GM19043 (cell line): ENCODE measurements around the gene FRMPD1.
A peak's percentile ranks its signal among the peaks of the same experiment; 100 is the strongest.

ENCODE experiments used
- ATAC-seq: cut with Tn5 transposase; IDR thresholded peaks from one replicate; pipeline ENCODE4 v1.9.1; 2021; ENCODE audit warnings: low read depth; ENCODE audit not compliant: unreplicated experiment

FRMPD1 gene

DNA sequence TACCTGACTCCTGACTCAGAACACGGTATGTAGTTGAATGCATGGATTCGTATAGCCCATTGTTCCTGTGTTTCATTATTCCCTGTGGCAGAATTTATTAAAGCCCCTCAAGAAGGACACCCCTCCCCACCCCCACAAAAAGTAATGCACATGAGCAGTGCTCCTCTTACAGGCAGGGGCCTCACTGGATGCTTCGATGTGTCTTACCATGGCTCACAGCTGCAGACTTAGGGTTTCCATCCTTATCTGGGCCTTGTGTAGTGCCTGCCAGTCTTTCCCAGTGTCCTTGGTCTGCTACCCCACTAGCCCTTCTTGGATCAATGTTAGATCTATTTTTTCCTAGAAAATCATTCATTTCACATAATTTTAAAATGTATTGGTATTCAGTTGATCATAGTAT, 119.2 kb downstream of the FRMPD1 start:
- ATAC-seq, result no peak

DNA sequence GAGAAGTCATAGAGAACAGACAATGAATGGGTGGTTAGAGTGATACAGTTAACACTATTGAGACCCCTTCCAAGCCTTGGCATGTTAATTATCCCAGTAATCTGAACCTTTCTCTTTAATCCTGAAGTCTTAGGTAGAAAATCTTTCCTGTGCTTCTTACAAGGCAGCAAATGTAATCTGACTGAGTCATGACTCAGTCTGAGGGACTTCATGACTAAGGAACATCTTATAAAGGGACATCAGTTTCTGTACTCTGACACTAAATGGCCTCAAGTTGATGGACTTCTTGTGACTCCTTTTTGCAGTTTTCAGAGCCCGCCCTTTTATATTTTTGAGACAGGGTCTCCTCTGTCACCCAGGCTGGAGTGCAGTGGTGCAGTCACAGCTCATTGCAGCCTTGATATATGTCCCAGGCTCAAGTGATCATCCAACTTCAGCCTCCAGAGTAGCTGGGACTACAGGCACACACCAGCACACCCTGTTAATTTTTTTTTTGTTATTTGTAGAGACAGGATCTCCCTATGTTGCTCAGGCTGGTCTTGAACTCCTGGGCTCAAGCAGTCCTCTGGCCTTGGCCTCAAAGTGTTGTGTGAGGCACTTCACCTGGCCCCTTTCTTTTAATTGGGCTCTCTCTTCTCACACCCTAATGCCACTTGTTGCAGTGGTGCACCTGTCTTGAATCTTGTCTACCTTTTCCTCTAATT, 124.6 kb downstream of the FRMPD1 start:
- ATAC-seq, result no peak

DNA sequence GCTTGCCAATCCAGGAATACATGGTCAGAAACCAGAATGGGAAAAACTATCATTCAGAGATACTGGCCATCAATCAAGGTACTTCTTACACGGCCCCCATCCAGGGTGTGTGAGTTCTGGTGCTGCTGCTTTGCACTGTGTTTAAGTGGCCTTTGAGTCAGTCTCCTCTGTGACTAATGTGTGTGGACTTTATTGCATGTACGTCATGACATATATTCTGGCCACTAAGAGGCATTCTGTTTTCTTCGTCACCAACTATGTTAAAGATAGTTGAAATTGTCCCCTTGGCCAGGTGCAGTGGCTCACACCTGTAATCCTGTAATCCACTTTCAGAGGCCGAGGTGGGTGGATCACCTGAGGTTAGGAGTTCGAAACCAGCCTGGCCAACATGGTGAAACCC, 125.6 kb downstream of the FRMPD1 start:
- ATAC-seq, result no peak

DNA sequence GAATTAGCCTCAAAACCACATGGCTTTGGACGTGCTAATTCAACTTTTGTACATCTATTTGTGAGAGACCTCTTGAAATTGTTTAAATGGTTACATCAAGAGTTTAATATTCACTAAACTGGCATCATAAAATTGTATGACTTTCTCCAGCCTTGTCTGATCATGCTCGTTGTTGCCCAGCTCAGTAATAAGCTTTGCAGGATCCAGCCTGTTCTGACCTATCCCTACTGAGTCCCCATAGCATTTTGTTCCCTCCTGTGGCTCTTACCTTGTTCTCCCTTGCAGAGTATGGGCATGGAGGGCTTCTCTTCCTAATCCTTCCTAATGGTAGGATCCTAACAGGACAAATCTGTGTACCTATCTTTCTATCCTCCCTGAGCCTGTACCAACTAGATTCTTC, 127.8 kb downstream of the FRMPD1 start:
- ATAC-seq, result no peak

DNA sequence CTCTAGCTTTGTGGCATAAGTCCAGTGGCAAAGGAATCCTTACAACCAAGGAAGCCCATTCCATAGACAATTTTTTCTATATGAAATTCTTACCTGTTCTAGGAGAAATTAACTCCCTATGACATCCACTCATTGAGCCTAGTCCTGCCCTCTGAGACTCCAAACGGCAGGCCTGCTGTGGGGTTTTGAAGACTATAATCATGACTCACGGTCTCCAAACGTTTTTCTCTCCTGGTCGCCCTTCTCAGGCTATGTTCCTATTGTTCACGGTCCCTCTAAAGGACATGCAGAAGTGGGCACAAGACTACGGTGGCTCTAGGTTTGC, 133.5 kb downstream of the FRMPD1 start:
- no peak for ATAC-seq

DNA sequence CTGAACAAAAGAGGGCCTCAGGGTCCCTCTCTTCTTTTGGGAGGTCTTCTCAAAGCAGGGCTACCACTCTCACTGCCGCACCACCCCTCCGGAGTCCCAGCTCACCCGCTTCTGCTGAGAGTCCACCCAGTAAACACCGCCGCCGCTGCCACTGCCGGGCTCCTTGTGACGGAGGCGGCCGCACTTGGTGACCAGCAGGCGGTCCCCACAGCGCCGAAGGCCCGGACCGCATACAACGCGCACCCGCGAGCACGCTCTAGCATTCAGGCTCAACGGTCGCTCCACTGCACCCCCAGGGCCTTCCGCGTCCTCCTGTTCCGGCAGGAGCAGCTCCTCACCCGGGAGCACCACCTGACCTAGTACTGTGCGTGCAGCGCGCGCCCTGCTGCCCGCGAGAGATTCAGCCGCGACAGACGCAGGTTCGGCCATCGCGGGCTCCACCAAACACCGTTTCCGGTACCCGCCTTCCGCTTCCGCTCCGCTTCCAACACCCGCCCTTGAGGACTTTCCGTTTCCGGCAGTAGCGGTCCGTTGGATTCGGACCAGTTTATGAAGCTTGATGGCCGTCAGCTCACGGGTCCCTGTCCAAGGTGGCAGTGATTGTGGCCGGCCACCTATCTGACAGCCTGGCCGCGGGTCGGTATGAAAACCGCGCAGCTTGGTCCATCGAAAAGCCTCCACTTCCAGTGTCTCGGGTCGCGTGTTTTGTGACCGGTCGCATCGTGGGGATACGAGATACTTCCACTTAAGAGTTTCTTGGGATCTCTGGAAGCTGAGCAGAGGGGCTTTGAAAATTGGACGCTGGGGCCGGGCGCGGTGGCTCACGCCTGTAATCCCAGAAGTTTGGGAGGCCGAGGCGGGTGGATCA, 134.1 kb downstream of the FRMPD1 start, which contains the start of gene EXOSC3:
Gene EXOSC3, minus strand, starts transcription at position 449 of the 868 bp plus-strand sequence. Its CDS starts 20 bp downstream, at position 429.
- peak; percentile 92 for ATAC-seq

DNA sequence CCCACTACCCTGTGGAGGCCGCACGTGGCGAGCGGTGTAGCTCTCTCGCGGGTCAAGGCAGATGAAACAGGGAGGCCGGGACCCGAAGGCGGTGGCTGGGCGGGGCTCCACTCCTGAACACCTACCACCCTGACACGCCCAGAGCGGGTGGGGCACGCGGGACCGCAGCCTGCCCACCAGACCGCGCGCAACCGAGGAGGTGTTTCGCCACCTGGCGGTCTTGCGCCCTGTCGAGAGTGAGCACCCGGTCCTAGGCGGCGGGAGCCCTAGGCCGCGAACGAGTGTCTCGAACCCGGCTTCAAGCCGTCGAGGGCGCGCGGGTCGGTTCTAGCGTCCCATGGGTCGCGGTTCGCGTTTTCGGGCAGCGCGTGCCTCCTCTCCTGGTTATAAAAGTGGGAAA, 136.3 kb downstream of the FRMPD1 start:
- ATAC-seq, result no peak

DNA sequence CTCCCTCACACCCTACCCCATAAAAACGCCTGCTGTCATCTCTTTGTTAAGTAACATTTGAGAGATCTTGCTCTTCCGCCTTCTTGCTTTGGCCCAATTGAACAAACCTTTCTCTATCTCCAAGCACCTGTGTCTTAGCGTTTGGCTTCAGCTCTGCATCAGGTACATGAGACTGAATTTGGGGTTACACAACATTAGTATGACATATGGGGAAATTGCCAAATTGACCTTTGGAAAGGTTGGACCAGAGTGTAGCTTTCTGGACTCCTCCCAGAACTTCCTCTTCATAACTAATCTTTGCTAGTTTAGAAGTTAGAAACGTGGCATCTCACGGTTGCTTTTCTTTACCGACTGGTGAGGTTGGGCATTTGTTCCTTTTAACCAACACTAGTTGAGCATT, 137.6 kb downstream of the FRMPD1 start:
- no peak for ATAC-seq

DNA sequence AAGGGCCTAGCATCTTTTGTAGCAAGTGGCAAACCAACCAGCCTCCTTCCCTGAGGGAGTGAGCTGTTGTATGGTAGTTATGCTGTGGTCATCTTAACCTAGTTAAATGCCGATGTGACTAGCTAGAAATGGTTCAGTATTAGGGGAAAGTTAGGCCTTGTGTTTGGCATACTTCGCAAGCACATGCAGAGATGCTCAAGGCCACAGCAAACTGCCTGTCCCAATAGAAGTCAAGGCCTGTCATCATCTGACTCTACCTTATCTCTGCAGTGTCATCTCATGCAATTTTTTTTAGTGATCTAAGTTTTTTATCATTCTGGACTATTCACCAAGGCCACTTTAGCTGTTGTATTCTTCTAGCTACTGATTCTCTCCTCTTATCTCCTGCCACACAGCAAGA, 139.3 kb downstream of the FRMPD1 start:
- ATAC-seq, result no peak

DNA sequence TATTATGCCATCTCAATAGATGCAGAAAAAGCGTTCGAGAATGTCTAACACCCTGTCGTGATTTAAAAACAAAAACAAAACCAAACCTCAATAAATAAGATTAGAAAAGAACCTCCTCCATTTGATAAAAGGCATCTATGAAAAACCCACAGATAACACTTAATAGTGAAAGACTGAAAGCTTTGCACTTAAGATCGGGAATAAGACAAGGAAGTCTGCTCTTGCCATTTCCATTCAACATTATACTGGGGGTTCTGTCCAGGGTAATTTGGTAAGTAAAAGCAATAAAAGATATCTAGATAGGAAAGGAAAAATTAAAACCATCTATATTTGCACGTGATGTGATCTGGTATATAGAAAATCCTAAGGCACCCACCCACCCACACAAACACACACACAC, 141.4 kb downstream of the FRMPD1 start:
- ATAC-seq, result no peak

DNA sequence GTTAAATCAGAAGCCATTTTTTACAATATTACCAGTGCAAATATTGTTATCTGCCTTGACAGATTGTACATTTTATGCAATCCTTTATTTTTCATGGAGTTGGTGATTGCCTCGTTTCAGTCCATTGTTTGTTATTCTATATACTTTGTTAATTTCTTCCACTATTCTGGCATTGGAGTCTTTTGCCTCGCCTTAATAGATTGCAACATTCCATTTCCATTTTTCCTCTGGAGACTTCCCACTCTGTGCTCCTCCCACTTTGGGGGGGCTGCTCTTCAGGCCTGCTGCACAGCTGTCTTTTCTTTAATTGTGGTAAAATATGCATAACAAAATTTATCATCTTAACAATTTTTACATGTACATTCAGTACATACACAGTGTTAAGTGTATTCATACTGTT, 145.5 kb downstream of the FRMPD1 start:
- ATAC-seq, result no peak
